ENCODE measurements around the gene SNAP25.

The SNAP25 gene

DNA sequence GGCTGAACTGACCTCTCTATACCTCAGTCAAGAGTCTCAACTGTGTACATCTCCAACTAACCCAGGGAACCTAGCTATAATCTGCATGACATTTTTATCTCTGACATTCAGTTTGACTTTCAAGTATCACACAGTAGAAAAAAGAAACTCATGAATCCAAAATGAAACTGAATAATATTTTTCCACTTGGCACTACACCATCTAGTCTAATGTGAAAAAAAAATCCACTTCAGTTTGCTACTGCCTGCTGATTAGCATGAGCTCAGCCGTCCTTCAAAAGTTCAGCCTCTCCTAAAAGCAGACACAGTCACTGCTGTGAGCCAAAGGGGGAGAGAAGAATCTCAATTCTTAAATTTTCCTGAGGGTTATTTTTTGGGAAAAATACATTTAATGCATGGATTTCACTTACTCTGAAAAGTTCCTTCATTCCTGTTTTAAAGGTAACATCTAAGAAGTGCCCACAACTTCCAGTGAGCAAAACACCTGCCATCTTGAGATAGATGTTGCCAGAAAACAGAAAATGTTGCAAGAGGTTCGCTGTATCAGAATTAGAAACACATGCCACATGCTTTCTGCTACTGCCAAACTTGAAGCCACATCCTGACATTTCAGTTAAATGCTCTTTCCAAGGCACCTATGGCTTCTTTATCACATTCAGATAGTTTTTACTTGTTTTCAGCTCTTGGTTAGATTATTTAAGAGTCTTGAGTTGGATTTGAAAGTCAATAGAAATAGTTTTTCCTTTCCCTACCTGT is 120.0 kb downstream of the SNAP25 start:
- DNase-seq, result no peak

- DNase-seq, result no peak
These were observed 121.0 kb downstream of the SNAP25 start for GRCh38 chr20:10339609-10340008.

DNA sequence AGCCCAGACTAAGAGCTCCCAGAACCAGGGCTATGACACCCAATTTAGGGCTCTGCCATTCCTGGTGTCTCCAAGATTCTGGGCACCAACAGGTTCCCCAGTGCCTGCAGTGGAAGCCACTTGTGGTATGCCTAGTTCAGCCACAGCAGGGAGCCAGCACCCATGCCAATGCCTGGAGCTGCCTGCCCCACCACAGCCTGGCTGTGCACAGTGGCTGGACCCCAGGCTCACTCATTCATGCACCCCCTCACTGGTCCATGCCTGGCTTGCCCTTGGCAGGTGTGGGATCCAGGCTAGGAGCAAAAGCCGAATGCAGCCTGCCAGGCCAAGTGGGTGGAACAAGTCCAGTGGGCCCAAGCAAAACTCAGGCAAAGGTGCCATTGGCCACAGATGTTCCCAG is 123.5 kb downstream of the SNAP25 start:
- DNase-seq, result no peak

DNA sequence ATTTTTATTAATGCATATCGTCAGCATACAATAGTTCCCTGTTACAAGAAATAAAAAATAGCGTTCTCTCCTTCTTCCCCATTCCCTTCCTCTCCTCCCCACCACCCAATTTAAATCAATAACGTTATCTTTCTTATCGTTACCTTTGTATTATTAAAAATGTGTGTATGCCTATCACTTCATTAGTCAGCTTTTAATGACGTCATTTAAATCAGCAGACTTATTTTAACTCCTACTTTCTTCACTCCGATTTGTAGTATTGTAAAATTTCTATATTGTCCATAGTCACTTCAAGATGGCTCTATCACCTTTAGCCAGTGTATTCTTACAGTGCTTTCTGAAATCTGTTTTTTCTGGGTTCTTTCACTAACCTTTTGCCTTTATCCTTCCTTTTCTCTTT is 126.3 kb downstream of the SNAP25 start:
- DNase-seq, result no peak

DNA sequence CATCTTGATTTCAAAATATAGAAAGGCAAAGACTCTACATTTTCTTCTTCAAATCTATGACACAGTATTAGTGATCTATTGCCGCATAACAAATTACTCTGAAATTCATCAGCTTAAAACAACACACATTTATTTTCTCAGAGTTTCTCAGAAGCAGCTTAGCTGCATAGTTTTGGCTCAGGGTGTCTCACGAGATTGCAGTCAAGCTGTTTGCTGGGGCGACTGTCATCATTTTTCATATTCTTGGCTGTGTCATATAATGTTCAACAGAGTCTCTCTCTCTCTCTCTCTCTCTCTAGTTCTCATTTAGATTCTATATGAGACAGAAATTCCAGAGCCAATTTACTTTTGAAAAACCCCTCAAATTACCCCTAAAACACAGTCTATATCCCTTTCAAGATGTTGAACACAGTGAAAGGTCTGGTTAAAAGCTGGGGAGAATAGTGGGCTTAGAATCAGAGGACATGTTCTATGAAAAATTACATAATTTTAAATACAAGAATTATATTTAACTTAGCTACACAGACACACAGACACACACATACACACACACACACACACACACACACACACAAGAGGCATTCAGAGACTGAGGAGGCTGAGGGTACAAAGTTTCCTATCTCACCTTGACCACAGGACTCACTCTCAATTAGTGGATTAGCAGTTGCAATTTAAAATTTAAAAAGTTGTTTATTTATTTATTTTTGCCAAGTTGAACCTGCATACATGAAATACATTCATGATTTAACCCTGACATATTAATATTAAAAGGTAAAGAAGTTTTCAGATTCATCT is 128.7 kb downstream of the SNAP25 start:
- no peak for DNase-seq

- no peak for DNase-seq
These were observed 130.5 kb downstream of the SNAP25 start for GRCh38 chr20:10349118-10349517.

DNA sequence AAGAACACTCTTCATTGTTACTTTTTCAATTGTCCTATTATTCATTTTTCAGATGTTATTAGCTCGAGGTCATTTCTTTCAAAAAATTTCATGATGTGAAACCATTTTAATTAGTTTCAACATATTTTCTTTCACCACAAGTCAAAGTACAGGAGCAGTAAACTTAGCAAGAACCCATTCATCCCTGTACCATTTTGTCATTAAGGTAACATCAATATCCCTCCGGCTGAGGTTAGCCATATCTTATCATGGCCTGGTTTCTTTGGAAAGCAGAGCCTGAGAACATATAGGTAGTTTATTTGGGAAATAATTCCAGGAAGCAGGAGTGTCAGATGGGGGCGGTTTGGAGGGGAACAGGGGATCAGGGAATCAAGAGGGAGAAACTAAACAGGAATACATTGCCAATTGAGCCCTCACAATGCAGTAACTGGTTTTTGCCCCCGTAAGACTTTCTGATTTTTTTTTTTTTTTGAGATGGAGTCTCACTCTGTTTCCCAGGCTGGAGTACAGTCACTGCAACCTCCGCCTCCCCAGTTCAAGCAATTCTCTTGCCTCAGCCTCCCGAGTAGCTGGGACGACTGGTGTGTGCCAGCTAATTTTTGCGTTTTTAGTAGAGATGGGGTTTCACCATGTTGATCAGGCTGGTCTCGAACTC is 131.7 kb downstream of the SNAP25 start:
- DNase-seq, result no peak

DNA sequence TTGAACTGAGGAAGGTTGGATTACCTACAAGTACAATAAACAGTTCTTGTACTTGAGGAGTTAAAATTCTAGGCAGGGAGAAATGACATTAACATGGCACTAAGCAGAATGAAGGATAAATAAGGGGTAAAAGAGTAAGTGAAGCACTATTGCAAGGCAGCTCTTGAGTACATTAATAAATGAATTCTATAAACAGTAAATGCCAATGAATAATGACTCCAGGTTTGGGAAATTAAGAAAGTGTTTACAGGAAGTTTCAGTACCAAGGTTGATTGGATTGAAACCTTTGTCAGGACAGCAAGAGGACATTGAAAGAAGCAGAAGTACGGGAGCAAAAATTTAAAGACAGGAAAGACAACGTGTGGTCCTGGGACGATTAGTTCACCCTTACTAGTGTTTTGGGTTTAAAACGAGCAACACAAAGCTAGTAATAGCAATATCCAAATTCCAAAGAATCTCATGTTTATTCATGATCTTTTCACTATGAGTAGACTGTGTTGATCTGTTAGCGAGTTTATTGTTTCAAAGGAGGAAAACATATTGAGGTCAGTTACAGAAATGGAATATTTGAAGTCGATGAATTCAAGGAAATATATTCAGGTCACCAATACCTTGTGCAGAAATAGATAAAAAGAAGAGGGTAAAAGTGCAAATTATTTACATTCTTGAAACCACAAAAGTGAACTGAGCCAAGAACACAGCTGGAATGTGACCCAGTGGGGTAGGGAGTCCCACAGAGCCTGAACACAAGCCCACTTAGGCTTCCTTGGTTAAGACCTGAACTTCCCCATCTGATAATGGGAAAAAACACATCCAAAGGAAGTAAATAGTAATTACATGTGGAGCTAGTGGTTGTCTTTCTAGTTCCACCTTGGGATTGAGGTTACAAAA is 134.5 kb downstream of the SNAP25 start:
- no peak for DNase-seq

DNA sequence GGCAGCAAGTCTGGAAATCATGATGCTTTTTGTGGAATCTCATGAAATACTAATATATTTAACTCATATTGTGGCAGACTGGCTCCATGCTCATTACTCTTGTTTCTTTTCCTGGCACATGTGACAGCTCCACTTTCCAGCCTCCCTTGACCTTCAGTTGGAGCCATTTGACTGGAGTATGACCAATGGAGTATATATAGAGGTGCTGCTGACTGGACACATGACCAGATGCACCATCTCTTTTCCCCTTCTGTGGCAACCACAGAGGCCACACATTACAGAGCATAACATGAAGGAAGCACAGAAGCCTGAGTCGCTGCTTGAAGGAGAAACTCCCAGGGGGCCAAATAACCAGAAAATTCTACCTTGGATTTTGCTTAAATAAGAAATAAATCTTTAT is 138.0 kb downstream of the SNAP25 start:
- DNase-seq, result no peak

All from NCI-H2171 (cell line).